H4 (cell line): ENCODE data around the gene INTS11. TPM values are rescaled to one million over a fixed set of nuclear protein-coding genes. Genes with fewer than 3 reads are reported as not detected.

Experiments used
- DNase-seq: peaks from one replicate; pipeline ENCODE4 v3.0.0-alpha.2; 2015; ENCODE audit warnings: low spot score
- total RNA-seq: library from RNA; depleted of rRNA; stranded (reverse); fragments of >200 nt; shearing (Covaris generic); gene quantifications from 2 replicates; pipeline ENCODE4 v1.2.3, GENCODE V29; 2014

Gene INTS11
- total RNA-seq, 1 experiment from 2014 or later = 76.9 TPM

DNA sequence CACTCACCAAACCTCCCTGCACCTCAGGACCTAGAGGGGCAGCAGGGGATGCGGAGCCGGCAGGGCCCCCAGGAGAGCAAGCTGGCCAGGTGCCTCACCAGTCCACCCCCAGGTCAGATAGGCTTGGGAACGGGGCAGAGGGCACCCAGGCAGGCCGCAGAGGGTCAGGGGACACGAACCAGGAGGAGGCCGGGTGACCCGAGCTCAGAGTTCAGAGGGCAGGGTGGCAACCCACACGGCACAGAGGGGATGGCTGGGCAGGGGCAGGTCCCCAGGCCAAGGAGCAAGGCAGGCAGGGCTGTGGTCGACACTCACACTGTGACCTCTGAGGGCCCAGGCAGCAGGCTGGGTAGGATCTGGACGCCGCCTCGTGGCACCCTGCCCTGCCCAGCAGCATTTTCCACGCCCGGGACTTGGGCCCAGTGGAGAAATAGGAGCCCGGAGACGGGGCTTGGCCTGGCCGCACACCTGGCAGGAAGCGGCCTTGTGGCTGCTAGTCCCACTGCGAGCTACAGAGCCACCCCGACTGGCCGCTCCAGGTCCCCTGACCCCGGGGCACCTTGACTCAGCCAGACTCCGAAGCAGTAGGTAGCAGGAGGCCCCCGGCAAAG is 19.5 kb upstream of the INTS11 start:
- no peak for DNase-seq

DNA sequence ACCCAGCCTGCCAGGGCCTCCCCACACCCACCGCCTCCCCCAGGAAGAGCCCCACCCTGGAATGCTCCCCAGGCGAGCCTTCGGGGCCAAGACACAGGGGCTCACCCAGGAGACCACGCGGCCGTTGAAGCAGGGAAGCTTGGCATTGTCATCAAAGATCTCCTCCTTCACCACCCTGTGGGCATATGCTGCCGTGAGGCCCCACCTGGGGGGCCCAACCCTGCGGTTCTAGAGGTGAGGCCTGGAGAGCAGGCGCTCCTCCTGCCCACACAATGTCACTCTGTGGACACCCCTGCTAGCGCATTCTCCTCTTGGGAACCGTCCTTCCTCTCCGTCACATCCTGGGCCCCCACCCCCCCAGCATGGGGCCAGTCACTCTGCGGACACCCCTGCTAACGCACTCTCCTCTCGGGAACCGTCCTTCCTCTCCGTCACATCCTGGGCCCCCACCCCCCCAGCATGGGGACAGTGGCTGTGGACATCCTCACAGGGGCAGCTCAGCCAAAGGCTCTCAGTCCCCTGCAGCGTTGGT is 18.2 kb upstream of the INTS11 start:
- no peak for DNase-seq

DNA sequence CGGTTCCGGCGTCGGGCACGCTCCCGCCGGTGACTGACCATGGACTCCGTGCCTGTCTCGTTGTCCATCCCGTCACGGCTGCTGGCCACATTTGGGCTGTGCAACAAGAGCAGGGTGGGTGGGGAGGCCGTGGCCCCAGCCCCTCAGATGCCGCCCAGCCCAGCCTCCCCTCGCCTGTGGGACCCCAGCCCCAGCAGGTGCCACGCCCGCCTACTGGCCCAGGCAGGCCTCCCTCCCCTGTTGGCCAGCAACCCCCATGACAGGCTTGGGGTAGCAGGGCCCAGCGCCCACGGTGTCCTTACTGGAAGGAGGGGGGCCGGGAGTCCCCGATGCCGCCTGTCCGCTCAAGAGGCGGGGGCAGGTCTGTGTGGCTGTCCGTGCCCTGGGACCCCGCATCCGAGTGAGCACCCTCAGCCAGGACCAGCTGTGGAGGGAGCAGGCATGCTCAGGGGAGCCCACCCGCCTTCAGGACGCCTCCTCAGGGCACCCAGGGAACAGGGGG is 17.7 kb upstream of the INTS11 start:
- no peak for DNase-seq

DNA sequence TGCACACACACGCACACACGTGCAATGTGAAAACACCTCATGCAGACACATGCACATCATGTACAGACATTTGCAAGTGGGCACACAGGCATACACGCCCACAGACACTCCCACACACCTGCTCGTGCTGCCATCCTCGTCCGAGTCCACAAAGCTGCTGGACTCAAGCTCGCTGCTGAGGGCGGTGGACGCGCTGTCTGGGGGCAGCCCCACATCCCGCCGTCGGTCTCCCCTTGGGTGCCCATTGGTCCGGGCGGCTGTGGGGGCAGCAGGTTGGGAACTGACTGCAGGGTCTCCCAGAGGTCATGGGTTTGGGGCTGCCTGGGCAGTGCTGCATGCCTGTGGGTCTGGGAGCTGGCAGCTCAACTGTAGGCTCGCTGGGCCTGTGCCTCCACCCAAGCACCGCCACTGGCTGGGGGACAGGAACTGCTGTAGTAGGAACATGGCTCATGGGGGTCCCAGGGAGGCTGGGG is 17.1 kb upstream of the INTS11 start:
- DNase-seq = no peak

DNA sequence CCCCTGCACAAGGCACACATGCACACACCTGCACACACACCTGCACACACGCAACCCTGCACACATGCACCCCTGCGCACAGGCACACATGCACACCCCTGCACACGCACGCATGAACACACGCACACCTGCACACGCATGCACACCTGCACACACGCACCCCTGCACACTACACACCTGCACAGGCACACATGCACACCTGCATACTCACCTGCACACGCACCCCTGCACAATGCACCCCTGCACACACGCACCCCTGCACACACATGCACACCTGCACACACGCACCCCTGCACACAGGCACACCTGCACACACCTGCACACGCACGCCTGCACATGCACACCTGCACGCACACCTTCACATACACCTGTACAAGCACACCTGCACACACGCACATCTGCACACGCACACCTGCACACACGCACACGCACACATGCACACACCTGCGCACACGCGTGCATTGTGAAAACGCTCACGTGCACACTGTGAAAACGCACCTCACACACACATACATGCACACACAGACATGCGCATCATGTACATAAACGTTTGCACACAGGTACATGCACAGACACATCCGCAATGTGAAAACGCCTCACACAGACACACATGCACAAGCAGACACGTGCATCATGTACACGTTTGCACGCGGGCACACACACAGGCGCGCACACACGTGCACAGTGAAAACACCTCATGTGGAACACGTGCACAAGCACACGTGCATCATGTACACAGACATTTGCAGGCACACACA is 16.5 kb upstream of the INTS11 start:
- DNase-seq = no peak

DNA sequence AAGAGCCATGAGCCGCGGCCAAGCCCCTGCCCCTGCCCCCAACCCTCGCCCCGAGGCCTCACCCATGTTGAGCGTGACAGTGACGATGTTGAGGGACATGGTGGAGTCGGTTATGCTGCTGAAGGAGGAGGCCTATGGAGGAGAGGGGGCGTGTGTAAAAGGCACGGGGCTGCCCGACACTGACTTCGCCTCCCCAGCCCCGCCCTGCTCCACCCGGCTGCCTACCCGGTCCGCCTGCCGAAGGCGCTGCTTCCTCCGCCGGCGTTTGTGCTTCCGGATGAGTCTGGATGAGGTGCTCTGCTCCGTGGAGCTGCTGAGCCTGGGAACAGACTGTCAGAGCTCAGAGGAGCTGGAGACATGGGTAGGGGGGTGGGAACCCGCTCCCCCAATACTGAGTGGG is 15.7 kb upstream of the INTS11 start:
- DNase-seq = no peak

DNA sequence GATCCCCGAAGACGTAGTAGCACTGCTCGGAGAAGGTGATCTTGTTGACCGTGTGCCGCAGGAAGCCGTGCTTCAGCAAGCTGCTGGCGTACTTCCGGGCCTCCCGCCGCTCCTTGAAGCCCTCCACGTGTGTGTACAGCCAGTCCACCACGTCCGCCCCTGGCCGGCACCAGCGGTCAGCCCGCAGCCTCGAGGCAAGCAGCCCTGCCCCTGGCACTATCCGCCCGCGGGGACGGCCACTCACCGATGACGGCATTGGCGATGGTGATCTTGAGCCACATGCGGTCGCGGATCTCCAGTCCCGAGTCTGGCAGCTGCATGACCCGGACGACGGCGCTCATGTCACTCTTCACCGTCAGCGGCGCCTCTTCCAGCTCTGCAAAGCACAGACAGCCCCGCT is 13.8 kb upstream of the INTS11 start:
- no peak for DNase-seq

DNA sequence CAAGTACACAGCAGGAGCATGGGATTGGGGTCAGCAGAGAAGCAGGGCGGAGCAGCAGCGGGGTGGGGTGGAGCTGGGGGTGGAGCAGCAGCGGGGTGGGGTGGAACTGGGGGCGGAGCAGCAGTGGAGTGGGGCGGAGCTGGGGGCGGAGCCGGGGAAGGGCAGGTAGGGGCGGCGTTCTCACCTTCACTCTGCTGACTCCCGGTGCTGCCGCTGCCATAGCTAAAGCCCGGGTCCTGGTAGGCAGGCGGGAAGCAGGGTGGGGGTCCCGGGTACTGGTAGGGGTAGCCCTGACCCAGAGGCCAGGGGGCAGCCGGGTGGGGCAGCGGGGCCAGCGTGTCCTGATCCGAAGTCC is 13.3 kb upstream of the INTS11 start:
- DNase-seq = no peak

DNA sequence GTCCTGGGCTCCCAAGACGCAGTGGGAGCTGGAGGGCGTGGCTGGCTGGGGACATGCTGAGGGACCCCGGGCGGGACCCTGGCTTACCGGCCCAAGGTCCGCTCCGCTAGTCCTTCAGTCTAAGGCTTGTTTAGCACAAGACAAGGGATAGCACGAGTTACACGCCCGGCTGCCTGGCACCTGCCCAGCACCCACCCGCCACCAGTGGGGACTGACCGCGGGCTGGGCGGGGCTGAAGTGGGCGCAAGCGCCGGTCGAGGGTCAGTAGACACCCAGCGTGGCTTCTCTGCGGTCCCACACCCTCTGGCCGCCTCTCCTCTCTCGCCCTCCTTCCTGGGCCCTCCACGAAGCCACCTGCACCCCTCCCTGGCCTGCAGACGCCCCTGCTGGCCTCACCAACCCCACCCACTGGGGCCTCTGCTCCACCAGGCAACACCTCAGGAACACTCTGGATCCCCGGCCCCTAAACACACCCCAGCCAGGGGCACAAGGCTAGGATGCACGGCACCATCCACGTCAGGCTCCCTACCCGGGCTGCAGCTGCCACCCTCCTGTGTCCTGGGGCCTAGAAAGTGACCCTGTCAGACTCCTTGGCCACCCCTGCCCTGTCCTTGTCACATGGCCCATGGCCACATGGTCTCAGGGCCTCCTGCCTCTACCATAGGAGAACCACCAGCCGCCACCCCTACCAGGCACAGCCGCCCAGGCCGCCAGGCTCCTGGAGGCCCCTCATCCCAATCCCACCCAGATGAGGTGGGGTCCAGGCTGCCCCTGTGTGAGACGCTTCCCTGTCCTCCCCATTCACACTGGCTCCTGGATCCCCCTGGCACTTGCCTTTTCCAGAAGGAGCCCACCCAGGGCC is 12.7 kb upstream of the INTS11 start:
- no peak for DNase-seq

DNA sequence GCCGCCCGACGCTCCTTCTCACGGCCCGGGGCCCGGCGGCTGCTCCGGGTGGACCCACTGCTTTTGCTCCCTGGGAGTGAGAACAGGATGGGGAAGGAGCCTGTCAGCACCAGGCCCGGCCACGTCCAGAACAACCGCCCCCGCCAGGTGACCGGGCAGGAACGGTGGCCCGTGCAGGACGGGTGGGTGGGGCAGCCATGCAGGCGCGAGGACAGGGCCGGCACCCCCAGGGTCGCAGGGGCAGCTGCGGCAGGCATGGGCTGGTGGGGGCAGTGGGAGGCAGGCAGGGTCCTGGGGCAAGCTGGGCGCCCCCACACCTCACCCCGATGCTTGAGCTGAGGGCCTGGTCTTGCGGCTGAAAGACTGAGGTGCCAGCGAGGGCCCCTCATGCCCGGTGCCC is 12.0 kb upstream of the INTS11 start:
- no peak for DNase-seq

DNA sequence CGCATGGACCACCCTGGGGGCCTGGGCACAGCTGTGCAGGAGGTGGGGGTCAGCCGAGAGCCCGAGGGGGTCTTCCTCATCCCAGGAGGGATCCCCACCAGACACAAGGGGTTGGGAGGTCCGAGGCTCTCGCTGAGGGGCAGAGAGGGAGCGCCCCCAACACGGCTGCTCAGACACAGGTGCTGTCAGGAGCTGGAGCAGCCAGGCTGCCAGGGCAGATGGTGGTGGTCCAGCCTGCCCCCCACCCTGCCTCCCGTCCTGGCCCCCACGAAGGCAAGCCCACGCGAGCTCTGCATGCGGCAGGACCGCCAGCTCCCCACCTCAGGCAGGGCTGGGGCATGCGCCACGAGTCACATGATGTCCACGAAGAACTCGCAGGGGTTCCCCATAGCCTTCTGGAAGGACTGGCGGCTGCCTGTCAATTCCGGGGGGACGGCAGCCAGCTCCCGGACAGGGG is 11.4 kb upstream of the INTS11 start:
- no peak for DNase-seq

DNA sequence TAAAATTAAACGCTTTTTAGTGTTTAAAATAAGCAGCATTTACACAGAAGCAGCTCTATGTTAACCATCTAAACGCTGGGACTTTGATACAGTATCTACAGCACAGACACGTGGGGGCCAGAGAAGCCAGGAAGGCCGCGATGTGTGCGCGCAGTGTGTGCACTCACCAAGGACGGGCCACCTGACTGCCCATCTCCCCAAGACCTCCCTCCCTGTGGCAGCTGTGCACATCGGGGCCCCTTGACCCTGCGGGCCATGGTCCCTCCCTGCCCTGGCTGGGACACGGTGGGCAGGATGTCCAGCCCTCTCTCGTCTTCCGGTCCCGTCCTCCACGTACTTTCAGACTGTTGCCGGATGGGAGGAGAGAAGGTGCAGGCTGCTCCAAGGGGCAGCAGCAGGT is 10.8 kb upstream of the INTS11 start:
- no peak for DNase-seq

DNA sequence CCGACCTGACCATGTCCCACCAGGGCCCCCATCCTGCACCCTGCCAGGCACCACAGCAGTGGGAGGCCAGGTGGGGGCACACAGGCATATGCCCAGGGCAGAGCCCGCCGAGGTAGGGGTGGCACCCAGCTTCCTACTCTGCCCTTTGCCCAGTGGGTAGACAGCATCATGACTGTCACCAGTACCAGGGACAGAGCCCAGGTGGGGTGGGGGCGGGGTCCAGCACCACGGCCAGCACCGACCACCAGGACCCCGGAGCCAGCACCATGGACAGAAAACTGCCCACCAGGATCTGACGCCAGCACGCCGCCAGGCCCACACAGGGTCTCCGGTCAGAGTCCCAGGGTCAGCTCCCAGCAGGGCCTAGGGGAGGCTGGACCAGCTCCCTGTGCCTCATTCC is 10.4 kb upstream of the INTS11 start:
- DNase-seq = no peak

DNA sequence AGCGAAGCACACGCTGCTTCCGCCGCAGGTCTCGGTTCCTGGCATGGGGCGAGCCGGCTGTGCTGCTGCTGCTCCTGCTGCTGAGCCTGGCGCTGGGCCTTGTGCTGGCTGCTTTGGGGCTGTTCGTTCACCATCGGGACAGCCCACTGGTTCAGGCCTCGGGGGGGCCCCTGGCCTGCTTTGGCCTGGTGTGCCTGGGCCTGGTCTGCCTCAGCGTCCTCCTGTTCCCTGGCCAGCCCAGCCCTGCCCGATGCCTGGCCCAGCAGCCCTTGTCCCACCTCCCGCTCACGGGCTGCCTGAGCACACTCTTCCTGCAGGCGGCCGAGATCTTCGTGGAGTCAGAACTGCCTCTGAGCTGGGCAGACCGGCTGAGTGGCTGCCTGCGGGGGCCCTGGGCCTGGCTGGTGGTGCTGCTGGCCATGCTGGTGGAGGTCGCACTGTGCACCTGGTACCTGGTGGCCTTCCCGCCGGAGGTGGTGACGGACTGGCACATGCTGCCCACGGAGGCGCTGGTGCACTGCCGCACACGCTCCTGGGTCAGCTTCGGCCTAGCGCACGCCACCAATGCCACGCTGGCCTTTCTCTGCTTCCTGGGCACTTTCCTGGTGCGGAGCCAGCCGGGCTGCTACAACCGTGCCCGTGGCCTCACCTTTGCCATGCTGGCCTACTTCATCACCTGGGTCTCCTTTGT is 9.2 kb upstream of the INTS11 start:
- DNase-seq = no peak

DNA sequence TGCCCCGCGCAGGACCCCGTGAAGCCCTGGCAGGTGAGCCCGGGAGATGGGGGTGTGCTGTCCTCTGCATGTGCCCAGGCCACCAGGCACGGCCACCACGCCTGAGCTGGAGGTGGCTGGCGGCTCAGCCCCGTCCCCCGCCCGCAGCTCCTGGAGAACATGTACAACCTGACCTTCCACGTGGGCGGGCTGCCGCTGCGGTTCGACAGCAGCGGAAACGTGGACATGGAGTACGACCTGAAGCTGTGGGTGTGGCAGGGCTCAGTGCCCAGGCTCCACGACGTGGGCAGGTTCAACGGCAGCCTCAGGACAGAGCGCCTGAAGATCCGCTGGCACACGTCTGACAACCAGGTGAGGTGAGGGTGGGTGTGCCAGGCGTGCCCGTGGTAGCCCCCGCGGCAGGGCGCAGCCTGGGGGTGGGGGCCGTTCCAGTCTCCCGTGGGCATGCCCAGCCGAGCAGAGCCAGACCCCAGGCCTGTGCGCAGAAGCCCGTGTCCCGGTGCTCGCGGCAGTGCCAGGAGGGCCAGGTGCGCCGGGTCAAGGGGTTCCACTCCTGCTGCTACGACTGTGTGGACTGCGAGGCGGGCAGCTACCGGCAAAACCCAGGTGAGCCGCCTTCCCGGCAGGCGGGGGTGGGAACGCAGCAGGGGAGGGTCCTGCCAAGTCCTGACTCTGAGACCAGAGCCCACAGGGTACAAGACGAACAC is 8.5 kb upstream of the INTS11 start:
- no peak for DNase-seq

DNA sequence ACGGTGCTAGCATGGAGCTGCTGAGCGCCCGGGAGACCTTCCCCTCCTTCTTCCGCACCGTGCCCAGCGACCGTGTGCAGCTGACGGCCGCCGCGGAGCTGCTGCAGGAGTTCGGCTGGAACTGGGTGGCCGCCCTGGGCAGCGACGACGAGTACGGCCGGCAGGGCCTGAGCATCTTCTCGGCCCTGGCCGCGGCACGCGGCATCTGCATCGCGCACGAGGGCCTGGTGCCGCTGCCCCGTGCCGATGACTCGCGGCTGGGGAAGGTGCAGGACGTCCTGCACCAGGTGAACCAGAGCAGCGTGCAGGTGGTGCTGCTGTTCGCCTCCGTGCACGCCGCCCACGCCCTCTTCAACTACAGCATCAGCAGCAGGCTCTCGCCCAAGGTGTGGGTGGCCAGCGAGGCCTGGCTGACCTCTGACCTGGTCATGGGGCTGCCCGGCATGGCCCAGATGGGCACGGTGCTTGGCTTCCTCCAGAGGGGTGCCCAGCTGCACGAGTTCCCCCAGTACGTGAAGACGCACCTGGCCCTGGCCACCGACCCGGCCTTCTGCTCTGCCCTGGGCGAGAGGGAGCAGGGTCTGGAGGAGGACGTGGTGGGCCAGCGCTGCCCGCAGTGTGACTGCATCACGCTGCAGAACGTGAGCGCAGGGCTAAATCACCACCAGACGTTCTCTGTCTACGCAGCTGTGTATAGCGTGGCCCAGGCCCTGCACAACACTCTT is 7.7 kb upstream of the INTS11 start:
- no peak for DNase-seq

DNA sequence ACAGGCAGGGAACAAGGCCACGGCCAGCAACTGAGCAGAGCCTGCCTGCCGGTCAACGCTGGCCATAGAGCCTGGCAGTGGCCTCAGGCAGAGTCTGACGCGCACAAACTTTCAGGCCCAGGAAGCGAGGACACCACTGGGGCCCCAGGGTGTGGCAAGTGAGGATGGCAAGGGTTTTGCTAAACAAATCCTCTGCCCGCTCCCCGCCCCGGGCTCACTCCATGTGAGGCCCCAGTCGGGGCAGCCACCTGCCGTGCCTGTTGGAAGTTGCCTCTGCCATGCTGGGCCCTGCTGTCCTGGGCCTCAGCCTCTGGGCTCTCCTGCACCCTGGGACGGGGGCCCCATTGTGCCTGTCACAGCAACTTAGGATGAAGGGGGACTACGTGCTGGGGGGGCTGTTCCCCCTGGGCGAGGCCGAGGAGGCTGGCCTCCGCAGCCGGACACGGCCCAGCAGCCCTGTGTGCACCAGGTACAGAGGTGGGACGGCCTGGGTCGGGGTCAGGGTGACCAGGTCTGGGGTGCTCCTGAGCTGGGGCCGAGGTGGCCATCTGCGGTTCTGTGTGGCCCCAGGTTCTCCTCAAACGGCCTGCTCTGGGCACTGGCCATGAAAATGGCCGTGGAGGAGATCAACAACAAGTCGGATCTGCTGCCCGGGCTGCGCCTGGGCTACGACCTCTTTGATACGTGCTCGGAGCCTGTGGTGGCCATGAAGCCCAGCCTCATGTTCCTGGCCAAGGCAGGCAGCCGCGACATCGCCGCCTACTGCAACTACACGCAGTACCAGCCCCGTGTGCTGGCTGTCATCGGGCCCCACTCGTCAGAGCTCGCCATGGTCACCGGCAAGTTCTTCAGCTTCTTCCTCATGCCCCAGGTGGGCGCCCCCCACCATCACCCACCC is 6.9 kb upstream of the INTS11 start, which contains the start of gene TAS1R3:
TAS1R3 (plus strand) TSS at position 213 of the 898 bp plus-strand sequence; CDS start at position 279, 66 bp downstream.
- no peak for DNase-seq

DNA sequence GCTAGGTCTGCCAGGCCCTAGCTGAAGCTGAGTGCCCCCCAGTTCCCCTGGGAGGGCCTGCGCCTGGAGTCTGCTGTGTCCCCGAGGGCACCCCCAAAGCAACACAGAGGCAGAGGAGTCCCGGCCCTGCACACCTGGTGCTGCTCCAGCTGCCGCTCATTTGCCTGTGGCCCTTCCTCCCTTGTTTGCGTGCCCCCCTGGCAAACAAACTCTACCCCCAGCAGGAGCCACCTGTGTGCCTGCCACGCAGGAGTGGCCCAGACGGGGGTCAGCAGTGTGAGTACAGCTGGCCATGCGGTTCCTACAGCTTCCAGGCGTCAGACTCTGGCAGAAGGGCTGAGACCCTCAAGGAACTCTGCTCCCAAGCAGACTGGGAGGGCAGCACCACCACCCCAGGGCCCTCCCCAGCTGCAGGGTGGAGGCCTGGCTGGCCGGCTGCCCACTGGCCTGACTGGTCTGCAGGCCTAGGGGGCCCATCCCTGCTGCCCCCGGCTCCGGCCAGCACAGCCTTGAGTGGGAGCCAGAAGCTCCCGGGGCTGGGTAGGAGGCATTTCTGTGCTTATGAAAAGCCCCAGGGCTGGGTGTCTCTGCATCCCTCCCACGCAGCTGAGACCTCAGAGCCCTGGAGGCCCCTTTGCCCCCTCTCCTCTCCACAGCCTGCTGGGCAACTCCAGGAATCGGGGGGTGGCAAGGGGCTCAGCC is 6.1 kb upstream of the INTS11 start:
- no peak for DNase-seq
